ENCODE data around the gene IGDCC3. TPM values are rescaled to one million over a fixed set of nuclear protein-coding genes. Genes with fewer than 3 reads are reported as not detected.
A peak's percentile ranks its signal among the peaks of the same experiment; 100 is the strongest.

The IGDCC3 gene
- total and polyA plus RNA-seq, 2 of the 8 experiments (the other 6 are each of a cell fraction or from before 2014, with no cell fraction given), result 26.8 to 45.7 TPM

GRCh38 chr15:65338366-65338765 lies 39.4 kb downstream of the IGDCC3 start:
- H4K91ac ChIP-seq (replicated peaks; ENCODE audit: insufficient read length, low read length), result no peak overlapping the region
- peaks cover 4 to 8% of the 10 kb centered on the region in 2 experiments for H4K20me1 ChIP-seq (replicated peaks in 1 of 2; ENCODE audit: control insufficient read depth in 1 of 2, insufficient read depth in 2 of 2, low read length in 2 of 2)
- H3K4me1 ChIP-seq (replicated peaks in 1 of 4; ENCODE audit: control insufficient read depth in 3 of 4, insufficient read depth in 4 of 4, low read length in 3 of 4), result peaks cover 20 to 48% (median 37%) of the 10 kb centered on the region in 4 experiments
- no peak overlapping the region for H3K9ac ChIP-seq (replicated peaks in 1 of 4; ENCODE audit: extremely low read depth in 1 of 4, low read depth in 3 of 4, low read length in 3 of 4)
- no peak overlapping the region for H3K23ac ChIP-seq (ENCODE audit: insufficient read length)
- FAIRE-seq (no peak), DNase-seq (ENCODE audit: low read depth in 1 of 2, low spot score in 2 of 2) (no peak)
- no peak overlapping the region for H3K27ac ChIP-seq (ENCODE audit: low read depth, low read length)
- H3K56ac ChIP-seq (replicated peaks; ENCODE audit: insufficient read length, low read depth, low read length), result no peak overlapping the region
- H2BK20ac ChIP-seq (ENCODE audit: low read length), result no peak overlapping the region; the same call in 1 of the 2 replicates
- CTCF ChIA-PET (ENCODE audit: partially characterized antibody), result interaction anchor here (0.6 to 5.5 kb wide), 17 partner anchors 12 to 518 kb away, joined by 3 to 50 read pairs (median 5); no protein-coding TSS in a partner anchor
- H3K27me3 ChIP-seq (replicated peaks in 1 of 4; ENCODE audit: control insufficient read depth in 3 of 4, extremely low read depth in 1 of 4, insufficient read depth in 3 of 4, low read length in 3 of 4), result no peaks in the 10 kb centered on the region
- H3K9me3 ChIP-seq (ENCODE audit: insufficient read depth in 2 of 2, low read depth in 1 of 2, low read length in 1 of 2), result no peaks in the 10 kb centered on the region
- H3K79me1 ChIP-seq (ENCODE audit: low read depth, low read length), result peaks cover 7% of the 10 kb centered on the region
- no peak overlapping the region for H3K14ac ChIP-seq (ENCODE audit: insufficient read length)
- H2BK15ac ChIP-seq (ENCODE audit: low read length), result no peak overlapping the region
- WGBS, 2 experiments (ENCODE audit: extremely low coverage in 1 of 2, insufficient coverage in 1 of 2, insufficient read length in 1 of 2, insufficient replicate concordance in 2 of 2, low coverage in 1 of 2, low lambda C conversion rate in 2 of 2, missing lambda C conversion rate in 1 of 2), result 88% methylated on average over 3 of the region's 3 CpGs; no CpG with 5 or more reads in 1 of the 2 experiments
- H3K36me3 ChIP-seq (ENCODE audit: control insufficient read depth in 2 of 4, insufficient read depth in 4 of 4, low read length in 3 of 4), result no peaks in the 10 kb centered on the region
- H3K23me2 ChIP-seq (ENCODE audit: low read depth, low read length), result no peaks in the 10 kb centered on the region
- H3K18ac ChIP-seq (ENCODE audit: extremely low read depth, low read length), result no peak overlapping the region
- H3K79me2 ChIP-seq (ENCODE audit: control insufficient read depth in 1 of 2, insufficient read depth in 2 of 2, low read length in 2 of 2), result no peaks in the 10 kb centered on the region; a peak in 1 of 4 replicates
- H2AFZ ChIP-seq (ENCODE audit: low read length), result no peak overlapping the region
- no peak overlapping the region for H4K5ac ChIP-seq (ENCODE audit: insufficient read length, low read depth, low read length)
- no peak overlapping the region for H2BK5ac ChIP-seq (ENCODE audit: low read depth, low read length)
- no peak overlapping the region for H4K8ac ChIP-seq (ENCODE audit: extremely low read depth, insufficient read depth, low read length)
- H2BK12ac ChIP-seq (ENCODE audit: low read depth, low read length), result no peak overlapping the region
- no peak overlapping the region for H2BK120ac ChIP-seq (replicated peaks; ENCODE audit: low read depth, low read length)
- H2AK5ac ChIP-seq (ENCODE audit: low read depth, low read length), result 0 out of 2 replicates have a peak overlapping the region, but pooled peaks have one; percentile 53
- H3K4me2 ChIP-seq (ENCODE audit: insufficient read depth in 1 of 2, low read depth in 2 of 2, low read length in 2 of 2), result no peak overlapping the region
- no peak overlapping the region for H3K4me3 ChIP-seq (ENCODE audit: extremely low read depth in 1 of 4, insufficient read depth in 2 of 4, low read depth in 3 of 4, low read length in 4 of 4)
- H3K4ac ChIP-seq (replicated peaks; ENCODE audit: insufficient read length, low read depth, low read length), result no peak overlapping the region
- POLR2A ChIA-PET (ENCODE audit: partially characterized antibody), result interaction anchor here (0.8 to 3.7 kb wide), 6 partner anchors 11 to 57 kb away, joined by 3 to 20 read pairs (median 4); partner anchors contain the start of gene IGDCC3
- TF ChIP-seq KDM4A (IDR thresholded peaks at IDR 0.05; ENCODE audit: low read depth, low read length, severe bottlenecking), result no peak
- TF ChIP-seq POLR2AphosphoS5 (IDR thresholded peaks at IDR 0.05; ENCODE audit: low read depth, low read length), result no peak
- no peak for TF ChIP-seq E2F6 (IDR thresholded peaks at IDR 0.05)
- TF ChIP-seq PHF8 (conservative IDR thresholded peaks at IDR 0.05; ENCODE audit: low read depth, low read length), result no peak
- TF ChIP-seq ASH2L (IDR thresholded peaks at IDR 0.05; ENCODE audit: low read length), result no peak
- no peak for TF ChIP-seq TBP (IDR thresholded peaks at IDR 0.05; ENCODE audit: low read depth, low read length)
- TF ChIP-seq RFX5 (IDR thresholded peaks at IDR 0.05; ENCODE audit: borderline replicate concordance, low read depth, low read length), result no peak
- TF ChIP-seq BCL11A (IDR thresholded peaks at IDR 0.05; ENCODE audit: low read depth in 2 of 2, low read length in 2 of 2), result no peak
- no peak for TF ChIP-seq RNF2 (IDR thresholded peaks at IDR 0.05; ENCODE audit: borderline replicate concordance, low read depth, low read length, missing control alignments, poor library complexity, severe bottlenecking)

Data from H1 (cell line).